Raji (cell line): ENCODE measurements around the gene MYCN.

Experiments
- POLR2A ChIP-seq: IDR thresholded peaks from 2 replicates; pipeline ENCODE4 v1.6.1; 2011; ENCODE audit warnings: low read depth, low read length, control low read depth; ENCODE audit not compliant: insufficient read depth

The MYCN gene

GRCh38 chr2:15937105-15937881 lies 3.1 kb upstream of the MYCN start:
- no peak for TF ChIP-seq POLR2A

- TF ChIP-seq POLR2A: no peak
Measured at GRCh38 chr2:15937882-15938802, 2.2 kb upstream of the MYCN start.

GRCh38 chr2:15938803-15939555 lies 1.4 kb upstream of the MYCN start:
- no peak for TF ChIP-seq POLR2A

GRCh38 chr2:15939556-15939853 lies 845 bp upstream of the MYCN start:
- TF ChIP-seq POLR2A: no peak

GRCh38 chr2:15940661-15941480 lies 521 bp downstream of the MYCN start:
- no peak for TF ChIP-seq POLR2A

GRCh38 chr2:15941481-15941850 lies 1.1 kb downstream of the MYCN start:
- no peak for TF ChIP-seq POLR2A

- no peak for TF ChIP-seq POLR2A
Measured at GRCh38 chr2:15941871-15942710, 1.7 kb downstream of the MYCN start.

GRCh38 chr2:15942711-15943345 lies 2.5 kb downstream of the MYCN start:
- TF ChIP-seq POLR2A: no peak

- TF ChIP-seq POLR2A: no peak
Measured at GRCh38 chr2:15943378-15944280, 3.3 kb downstream of the MYCN start.

GRCh38 chr2:15944325-15945017 lies 4.1 kb downstream of the MYCN start:
- no peak for TF ChIP-seq POLR2A

- no peak for TF ChIP-seq POLR2A
Measured at GRCh38 chr2:15945909-15946705, 5.8 kb downstream of the MYCN start.
